Stomach (tissue), 9 donors: ENCODE measurements around the gene ARID3A. TPM values are rescaled to one million over a fixed set of nuclear protein-coding genes. Genes with fewer than 3 reads are reported as not detected.

ENCODE experiments used
- DNase-seq, 2 donors: peaks; one replicate each; pipeline versions ENCODE4 v3.0.0 to v3.0.0-alpha.2; 2013 to 2019
- H3K27ac ChIP-seq, 5 donors: fragments of 200-600 bp in 4 of 5; sonication (generic) in 4 of 5; one replicate each; pipeline ENCODE4 v1.5.1; 2013 to 2019; ENCODE audit warnings: mild to moderate bottlenecking in 1 of 5, moderate library complexity in 1 of 5
- H3K27me3 ChIP-seq, 3 donors: fragments of 200-600 bp; sonication (generic); one replicate each; pipeline ENCODE4 v1.5.1; 2017 to 2019; ENCODE audit warnings: mixed run types in 1 of 3
- H3K36me3 ChIP-seq, 4 donors: fragments of 200-600 bp; sonication (generic); 1 replicate in 3 of 4; 2 replicates in 1 of 4; pipeline ENCODE4 v1.5.1; 2016 to 2019
- H3K4me1 ChIP-seq, 4 donors: fragments of 200-600 bp; sonication (generic); one replicate each; pipeline ENCODE4 v1.5.1; 2016 to 2019
- H3K4me3 ChIP-seq, 4 donors: fragments of 200-600 bp; sonication (generic) in 3 of 4; one replicate each; pipeline ENCODE4 v1.5.1; 2016 to 2019; ENCODE audit warnings: mild to moderate bottlenecking in 1 of 4
- H3K9me3 ChIP-seq, 4 donors: fragments of 200-600 bp; sonication (generic); one replicate each; pipeline ENCODE4 v1.5.1; 2016 to 2019
- CTCF ChIP-seq, 7 experiments: fragments of 450-650 bp in 4 of 7; fragments of 200-600 bp in 3 of 7; sonication (generic) in 3 of 7; IDR thresholded peaks; one replicate each; pipeline ENCODE4 v1.5.1; 2016 to 2019; ENCODE audit warnings: antibody characterized with exemption in 7 of 7, control low read depth in 2 of 7, mild to moderate bottlenecking in 1 of 7
- EP300 ChIP-seq: sonication (generic); formaldehyde crosslinking; IDR thresholded peaks from one replicate; pipeline ENCODE4 v1.6.1; 2017; ENCODE audit warnings: antibody characterized with exemption
- POLR2A ChIP-seq, 4 donors: fragments of 450-650 bp; IDR thresholded peaks; one replicate each; pipeline ENCODE4 v1.6.1; 2016; ENCODE audit warnings: antibody characterized with exemption in 4 of 4, control low read depth in 2 of 4, mild to moderate bottlenecking in 1 of 4, moderate library complexity in 1 of 4
- POLR2AphosphoS5 ChIP-seq, 3 donors: sonication (generic); formaldehyde crosslinking; IDR thresholded peaks; one replicate each; pipeline ENCODE4 v1.6.1; 2016; ENCODE audit warnings: antibody characterized with exemption in 3 of 3
- WGBS, 5 donors: extraction: QIAGEN DNeasy Blood & Tissue Kit in 3 of 5; methylation state at CpG; one replicate each; pipeline versions ENCODE4 v1.1.5 to v1.1.7; 2013 to 2018; 5-methylcytosine and 5-hydroxymethylcytosine counted together
- intact Hi-C: fragments of 100-400 bp; cut with DNase I; formaldehyde crosslinking; loops from one replicate; pipeline ENCODE4 v1.15.1; 2023; ENCODE audit warnings: low total_unique reads
- polyA plus RNA-seq, 3 donors: library from polyadenylated mRNA; stranded (reverse); fragments of 200-250 nt; gene quantifications; one replicate each; pipeline ENCODE4 v1.2.3, GENCODE V29; 2013
- total RNA-seq, 5 donors: library from RNA; depleted of rRNA; stranded (reverse); fragments of >200 nt; gene quantifications; one replicate each; pipeline versions ENCODE4 v1.1.0 to v1.2.3, GENCODE V29; 2014 to 2016
- donor health status: healthy with polysubstance abuse.
- donor health status: Bipolar disorder and iron deficiency.
- donor health status: healthy.

The ARID3A gene
- total and polyA plus RNA-seq, 8 donors = 1.1 to 23.5 (median 2.1) TPM; not detected in 1

DNA sequence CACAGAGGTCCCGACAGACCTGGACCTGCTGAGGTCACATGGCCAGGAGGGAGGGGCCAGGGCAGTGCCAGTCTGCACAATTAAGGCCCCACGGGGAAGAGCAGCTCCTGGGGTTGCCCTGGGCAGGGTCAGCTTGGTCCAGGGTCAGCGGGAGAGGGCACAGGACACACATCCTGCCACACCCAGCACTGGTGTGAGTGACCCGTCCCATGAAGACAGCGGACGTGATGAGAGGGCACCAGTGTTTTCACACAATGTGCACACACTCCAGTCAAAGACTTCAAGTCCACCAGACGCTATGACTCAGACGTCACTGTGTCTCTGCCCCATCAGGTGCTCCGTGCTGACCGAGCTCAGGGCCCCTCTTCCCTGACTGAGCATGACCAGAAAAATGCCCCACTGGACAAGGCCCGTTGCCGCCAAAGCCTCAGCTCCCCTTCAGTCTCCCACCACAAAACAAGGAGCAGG, 90.8 kb downstream of the ARID3A start:
- Histone ChIP-seq H3K27ac (peak overlapping the region; percentile 34 to 99 (median 57)), H3K9me3 (no peaks in the 10 kb centered on the region), H3K4me3 (peak overlapping the region in 3 of 4 donors; percentile 2 to 32 (median 3)), H3K27me3 (no peaks in the 10 kb centered on the region), H3K4me1 (peaks cover 49 to 74% (median 64%) of the 10 kb centered on the region in 4 donors), H3K36me3 (peaks cover 21 to 40% (median 38%) of the 10 kb centered on the region in 4 donors)
- no peak for DNase-seq
- WGBS, 5 donors = 33 to 40% (median 36%) methylated on average over 6 to 12 of the region's 12 CpGs
- intact Hi-C loops = no loop called here
- no peak for TF ChIP-seq POLR2AphosphoS5 (IDR thresholded peaks at IDR 0.05)
- TF ChIP-seq CTCF (IDR thresholded peaks at IDR 0.05) = no peak
- TF ChIP-seq POLR2A (IDR thresholded peaks at IDR 0.05) = no peak
- no peak for TF ChIP-seq EP300

- peak overlapping the region; percentile 34 to 99 (median 57) for H3K27ac ChIP-seq
- H3K27me3 ChIP-seq = no peaks in the 10 kb centered on the region
- H3K4me1 ChIP-seq = peaks cover 49 to 80% (median 67%) of the 10 kb centered on the region in 4 donors
- TF ChIP-seq EP300 = no peak
- TF ChIP-seq POLR2A (IDR thresholded peaks at IDR 0.05) = no peak
- TF ChIP-seq POLR2AphosphoS5 (IDR thresholded peaks at IDR 0.05) = no peak
- no peak for TF ChIP-seq CTCF (IDR thresholded peaks at IDR 0.05)
- H3K9me3 ChIP-seq = no peaks in the 10 kb centered on the region
- H3K4me3 ChIP-seq = peak overlapping the region in 3 of 4 donors; percentile 2 to 32 (median 3)
- H3K36me3 ChIP-seq = peaks cover 15 to 34% (median 32%) of the 10 kb centered on the region in 4 donors
- intact Hi-C loops = no loop called here
- 36 to 50% (median 45%) methylated on average over 16 to 24 of the region's 24 CpGs for WGBS, 5 donors
- peak; percentile 62 to 78 for DNase-seq
Measured at GRCh38 chr19:1017115-1017905, 91.5 kb downstream of the ARID3A start.

GRCh38 chr19:1017906-1018305, 92.1 kb downstream of the ARID3A start:
- no peak for DNase-seq
- TF ChIP-seq POLR2A (IDR thresholded peaks at IDR 0.05) (no peak), CTCF (IDR thresholded peaks at IDR 0.05) (no peak), EP300 (no peak), POLR2AphosphoS5 (IDR thresholded peaks at IDR 0.05) (no peak)
- intact Hi-C loops = no loop called here
- H3K9me3 ChIP-seq = no peaks in the 10 kb centered on the region
- H3K36me3 ChIP-seq = peaks cover 9 to 28% (median 26%) of the 10 kb centered on the region in 4 donors
- no peaks in the 10 kb centered on the region for H3K27me3 ChIP-seq
- H3K4me1 ChIP-seq = peaks cover 49 to 86% (median 70%) of the 10 kb centered on the region in 4 donors
- 78 to 98% (median 86%) methylated on average over 7 to 9 of the region's 9 CpGs for WGBS, 5 donors
- H3K4me3 ChIP-seq = peak overlapping the region in 2 of 4 donors; percentile 32 to 96
- H3K27ac ChIP-seq = peak overlapping the region; percentile 34 to 99 (median 57)

DNA sequence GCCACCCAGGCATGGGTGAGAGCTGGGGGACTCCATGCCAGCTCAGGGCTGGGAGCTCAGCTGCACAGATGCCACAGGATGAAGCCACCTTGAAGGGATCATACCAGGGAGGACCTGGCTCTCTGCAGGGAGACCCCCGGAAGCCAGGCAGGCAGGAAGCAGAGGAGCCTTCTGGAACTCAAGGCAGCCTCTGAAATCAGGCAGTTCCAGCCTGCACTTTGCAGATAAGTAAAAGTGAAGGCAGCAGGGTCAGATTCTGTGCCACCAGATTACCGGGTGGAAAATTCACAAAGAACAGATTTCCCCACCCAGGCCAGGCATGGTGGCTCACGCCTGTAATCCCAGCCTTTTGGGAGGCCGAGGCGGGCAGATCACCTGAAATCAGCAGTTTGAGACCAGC, 92.6 kb downstream of the ARID3A start:
- intact Hi-C loops = no loop called here
- Histone ChIP-seq H3K9me3 (no peaks in the 10 kb centered on the region), H3K27ac (peak overlapping the region in 3 of 5 donors; percentile 53 to 99 (median 96)), H3K27me3 (no peaks in the 10 kb centered on the region), H3K4me3 (peak overlapping the region in 2 of 4 donors; percentile 96 to 97), H3K4me1 (peaks cover 49 to 89% (median 72%) of the 10 kb centered on the region in 4 donors), H3K36me3 (peaks cover 5 to 23% (median 21%) of the 10 kb centered on the region in 4 donors)
- TF ChIP-seq CTCF (IDR thresholded peaks at IDR 0.05) (no peak), POLR2A (IDR thresholded peaks at IDR 0.05) (no peak), EP300 (no peak), POLR2AphosphoS5 (IDR thresholded peaks at IDR 0.05) (no peak)
- DNase-seq = no peak
- 52 to 64% (median 57%) methylated on average over 5 of the region's 5 CpGs for WGBS, 5 donors
